ENCODE results near the gene RNF7. TPM values are rescaled to one million over a fixed set of nuclear protein-coding genes. Genes with fewer than 3 reads are reported as not detected.

RNF7 gene
- total and polyA plus RNA-seq, 2 of the 13 experiments (the other 11 are each of a cell fraction or from before 2014, with no cell fraction given), result 66.4 to 94.7 TPM

- TF ChIP-seq ZBTB4 (CRISPR knock-in tag; IDR thresholded peaks at IDR 0.05; ENCODE audit: borderline replicate concordance) (no peak), ZBTB40 (IDR thresholded peaks at IDR 0.05) (no peak), ZBTB40 (CRISPR knock-in tag; IDR thresholded peaks at IDR 0.05) (no peak), SUZ12 (IDR thresholded peaks at IDR 0.05; ENCODE audit: low read depth, low read length) (no peak), ZFP36L2 (CRISPR knock-in tag; IDR thresholded peaks at IDR 0.05) (no peak)
Observed at GRCh38 chr3:141735770-141736465, 2.2 kb upstream of the RNF7 start (continued).
